PFSK-1 (cell line): ENCODE results near the gene TXNDC8.

ENCODE experiments used
- FOXP2 ChIP-seq: optimal IDR thresholded peaks from 2 replicates; pipeline ENCODE3; 2011; ENCODE audit warnings: borderline replicate concordance, control low read depth, inconsistent platforms; ENCODE audit not compliant: insufficient read depth; ENCODE audit errors: extremely low read length, extremely low read depth
- POLR2AphosphoS5 ChIP-seq: IDR thresholded peaks from 2 replicates; pipeline ENCODE4 v1.6.1; 2012; ENCODE audit warnings: low read depth, mild to moderate bottlenecking, control low read depth, low read length, moderate library complexity
- REST ChIP-seq, 2 experiments: IDR thresholded peaks; 2 replicates each; pipeline versions ENCODE4 v1.6.1 to v1.8.0; 2011 to 2012; ENCODE audit warnings: low read depth in 2 of 2, low read length in 2 of 2, control low read depth in 1 of 2, inconsistent platforms in 1 of 2, mild to moderate bottlenecking in 1 of 2, moderate library complexity in 1 of 2; ENCODE audit not compliant: insufficient read depth in 1 of 2
- TAF1 ChIP-seq: IDR thresholded peaks from 2 replicates; pipeline ENCODE4 v1.6.1; 2012; ENCODE audit warnings: low read length, control low read depth, borderline replicate concordance; ENCODE audit not compliant: insufficient read depth

GRCh38 chr9:110254500-110254899 lies 83.2 kb downstream of the TXNDC8 start:
- no peak for TF ChIP-seq POLR2AphosphoS5
- no peak for TF ChIP-seq REST (IDR thresholded peaks at IDR 0.05; ENCODE audit: insufficient read depth in 1 of 2, low read depth in 2 of 2, low read length in 2 of 2)
- TF ChIP-seq FOXP2: no peak
- TF ChIP-seq TAF1: no peak
